ENCODE data around the gene RAB6A. TPM values are rescaled to one million over a fixed set of nuclear protein-coding genes. Genes with fewer than 3 reads are reported as not detected.
A peak's percentile ranks its signal among the peaks of the same experiment; 100 is the strongest.

Gene RAB6A
- total RNA-seq, 1 experiment from 2014 or later = 92.3 TPM

DNA sequence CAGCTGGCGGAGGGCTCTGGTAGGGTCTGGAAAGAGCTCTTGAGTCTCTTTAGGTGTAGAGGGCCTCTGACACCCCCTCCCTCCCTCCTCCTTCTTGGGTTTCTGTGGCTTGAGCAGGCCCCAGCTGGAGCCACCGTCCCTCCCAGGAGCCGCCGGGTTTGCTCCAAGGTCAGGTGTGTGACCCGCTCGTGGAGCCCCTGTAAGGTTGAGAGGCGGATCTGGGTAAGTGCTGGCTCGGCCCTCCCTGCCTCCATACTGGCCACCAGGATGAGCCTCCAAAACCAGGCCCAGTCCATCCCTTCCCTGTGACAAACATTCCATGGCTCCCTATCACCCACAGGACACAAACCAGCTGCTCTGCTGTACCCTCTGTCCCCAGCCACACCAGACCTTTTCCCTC is 105.2 kb downstream of the RAB6A start:
- no TSS peak for BruUV-seq (replicated peaks)
- H3K36me3 Mint-ChIP-seq (ENCODE audit: insufficient read depth, unreplicated experiment) = peaks cover 22% of the 10 kb centered on the region
- DNase-seq = no peak
- intact Hi-C loops (cut with micrococcal nuclease; ENCODE audit: unreplicated experiment) = no loop called here
- no peaks in the 10 kb centered on the region for H3K27me3 Mint-ChIP-seq (ENCODE audit: unreplicated experiment)
- H3K4me1 Mint-ChIP-seq (ENCODE audit: low read depth, unreplicated experiment) = peaks cover 57% of the 10 kb centered on the region
- H3K4me3 Mint-ChIP-seq (ENCODE audit: low read depth, unreplicated experiment) = no peak overlapping the region
- TF ChIP-seq, protein P1, sequence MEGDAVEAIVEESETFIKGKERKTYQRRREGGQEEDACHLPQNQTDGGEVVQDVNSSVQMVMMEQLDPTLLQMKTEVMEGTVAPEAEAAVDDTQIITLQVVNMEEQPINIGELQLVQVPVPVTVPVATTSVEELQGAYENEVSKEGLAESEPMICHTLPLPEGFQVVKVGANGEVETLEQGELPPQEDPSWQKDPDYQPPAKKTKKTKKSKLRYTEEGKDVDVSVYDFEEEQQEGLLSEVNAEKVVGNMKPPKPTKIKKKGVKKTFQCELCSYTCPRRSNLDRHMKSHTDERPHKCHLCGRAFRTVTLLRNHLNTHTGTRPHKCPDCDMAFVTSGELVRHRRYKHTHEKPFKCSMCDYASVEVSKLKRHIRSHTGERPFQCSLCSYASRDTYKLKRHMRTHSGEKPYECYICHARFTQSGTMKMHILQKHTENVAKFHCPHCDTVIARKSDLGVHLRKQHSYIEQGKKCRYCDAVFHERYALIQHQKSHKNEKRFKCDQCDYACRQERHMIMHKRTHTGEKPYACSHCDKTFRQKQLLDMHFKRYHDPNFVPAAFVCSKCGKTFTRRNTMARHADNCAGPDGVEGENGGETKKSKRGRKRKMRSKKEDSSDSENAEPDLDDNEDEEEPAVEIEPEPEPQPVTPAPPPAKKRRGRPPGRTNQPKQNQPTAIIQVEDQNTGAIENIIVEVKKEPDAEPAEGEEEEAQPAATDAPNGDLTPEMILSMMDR (IDR thresholded peaks at IDR 0.05; ENCODE audit: unreplicated experiment) = no peak
- CTCF ChIA-PET = interaction anchor here (1.5 kb wide), 1 partner anchor 30 kb away, joined by 3 read pairs; no protein-coding TSS in a partner anchor
- no peak overlapping the region for H3K27ac Mint-ChIP-seq (ENCODE audit: unreplicated experiment)
- no peaks in the 10 kb centered on the region for H3K9me3 Mint-ChIP-seq (ENCODE audit: low read depth, unreplicated experiment)

DNA sequence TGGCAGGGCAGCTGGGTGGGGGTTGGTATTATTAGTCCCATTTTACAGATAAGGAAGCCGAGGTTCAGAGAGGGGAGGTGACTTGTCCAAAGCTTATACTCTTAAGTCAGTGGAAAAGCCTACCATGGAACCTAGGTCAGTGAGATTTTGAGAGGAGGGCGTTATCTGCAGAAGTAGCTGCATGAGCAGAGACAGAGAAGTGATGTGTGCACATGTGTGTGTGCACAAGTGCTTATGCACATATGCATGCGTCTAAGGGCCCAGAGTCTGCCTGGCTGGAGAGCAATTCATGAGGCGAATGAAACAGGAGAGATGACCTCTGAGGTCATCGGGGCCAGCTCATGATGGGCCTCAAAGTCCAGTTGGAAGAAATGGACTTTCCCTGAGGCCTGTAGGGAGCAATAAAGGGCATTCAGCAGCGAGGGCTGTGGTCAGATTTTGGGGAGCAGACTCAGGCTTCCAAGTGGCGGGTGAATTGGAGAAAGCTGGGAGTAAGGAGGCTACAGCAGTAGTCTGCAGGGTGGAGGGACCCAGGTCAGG is 106.3 kb downstream of the RAB6A start:
- no TSS peak for BruUV-seq (replicated peaks)
- DNase-seq = no peak
- peaks cover 57% of the 10 kb centered on the region for H3K4me1 Mint-ChIP-seq (ENCODE audit: low read depth, unreplicated experiment)
- no peak overlapping the region for H3K4me3 Mint-ChIP-seq (ENCODE audit: low read depth, unreplicated experiment)
- peak overlapping the region; percentile 90 for H3K27ac Mint-ChIP-seq (ENCODE audit: unreplicated experiment)
- no peaks in the 10 kb centered on the region for H3K27me3 Mint-ChIP-seq (ENCODE audit: unreplicated experiment)
- peaks cover 17% of the 10 kb centered on the region for H3K36me3 Mint-ChIP-seq (ENCODE audit: insufficient read depth, unreplicated experiment)
- intact Hi-C loops (cut with micrococcal nuclease; ENCODE audit: unreplicated experiment) = no loop called here
- CTCF ChIA-PET = interaction anchor here (1.5 kb wide), 1 partner anchor 29 kb away, joined by 3 read pairs; no protein-coding TSS in a partner anchor
- no peaks in the 10 kb centered on the region for H3K9me3 Mint-ChIP-seq (ENCODE audit: low read depth, unreplicated experiment)
- TF ChIP-seq, protein P1 (IDR thresholded peaks at IDR 0.05; ENCODE audit: unreplicated experiment) = no peak

DNA sequence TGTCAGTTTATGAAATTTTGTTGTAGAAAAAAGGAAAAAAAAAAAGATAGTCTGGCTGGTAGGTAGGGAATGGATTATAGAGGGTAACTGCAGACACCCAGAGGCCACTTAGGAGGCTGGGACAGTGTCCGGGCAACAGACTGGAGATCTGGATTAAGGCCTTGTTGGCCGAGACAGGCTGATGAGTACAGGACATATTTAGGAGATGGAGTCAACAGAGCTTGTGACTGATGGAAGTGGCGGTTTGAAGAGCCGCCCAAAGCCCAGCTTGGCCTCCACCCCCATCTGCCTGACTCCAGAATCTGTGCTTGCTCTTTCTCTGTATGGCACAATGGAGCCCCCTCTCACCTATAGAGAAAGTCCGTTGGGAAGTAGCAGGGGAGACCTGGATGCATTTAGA is 106.9 kb downstream of the RAB6A start:
- Mint-ChIP-seq H3K4me3 (ENCODE audit: low read depth, unreplicated experiment) (no peak overlapping the region), H3K27me3 (ENCODE audit: unreplicated experiment) (no peaks in the 10 kb centered on the region), H3K36me3 (ENCODE audit: insufficient read depth, unreplicated experiment) (peaks cover 17% of the 10 kb centered on the region), H3K9me3 (ENCODE audit: low read depth, unreplicated experiment) (no peaks in the 10 kb centered on the region), H3K27ac (ENCODE audit: unreplicated experiment) (peak overlapping the region; percentile 90), H3K4me1 (ENCODE audit: low read depth, unreplicated experiment) (peaks cover 57% of the 10 kb centered on the region)
- intact Hi-C loops (cut with micrococcal nuclease; ENCODE audit: unreplicated experiment) = no loop called here
- TF ChIP-seq, protein P1 (IDR thresholded peaks at IDR 0.05; ENCODE audit: unreplicated experiment) = no peak
- DNase-seq = no peak
- no TSS peak for BruUV-seq (replicated peaks)
- CTCF ChIA-PET = no interaction called here

DNA sequence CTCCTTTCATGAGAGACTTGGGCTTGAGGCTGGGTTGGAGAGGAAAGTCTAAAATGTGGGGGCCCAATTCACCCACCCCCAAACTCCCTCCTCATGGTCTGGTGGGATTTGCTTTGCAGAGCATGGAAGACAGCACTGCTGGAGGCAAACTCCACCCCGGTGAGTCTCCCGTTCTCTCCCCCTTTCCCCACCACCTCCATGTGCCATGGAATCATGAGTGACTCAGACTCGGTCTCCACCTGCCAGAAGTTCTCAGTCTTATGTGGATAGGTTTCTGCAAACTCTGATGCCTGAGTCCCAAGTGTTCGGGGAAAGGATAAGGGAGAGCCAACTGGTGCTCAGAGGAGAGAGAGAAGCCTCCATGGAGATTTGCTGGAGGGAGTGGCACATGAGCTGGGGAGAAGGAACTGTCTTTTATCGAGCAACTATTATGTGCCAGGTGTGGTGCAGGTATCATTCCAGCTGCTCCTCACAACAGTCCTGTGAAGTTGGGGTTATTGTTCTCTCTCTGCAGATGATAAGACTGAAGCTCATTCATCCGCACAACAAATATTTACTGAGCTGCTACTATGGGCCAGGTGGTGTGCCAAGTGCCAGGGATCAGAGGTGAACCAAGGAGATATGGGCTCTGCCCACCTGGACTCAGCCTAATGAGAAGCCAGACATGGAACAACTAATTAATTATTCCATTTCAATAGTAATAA is 107.9 kb downstream of the RAB6A start:
- TF ChIP-seq, protein P1 (IDR thresholded peaks at IDR 0.05; ENCODE audit: unreplicated experiment) = no peak
- BruUV-seq (replicated peaks) = no TSS peak
- H3K27ac Mint-ChIP-seq (ENCODE audit: unreplicated experiment) = peak overlapping the region; percentile 90
- no peaks in the 10 kb centered on the region for H3K9me3 Mint-ChIP-seq (ENCODE audit: low read depth, unreplicated experiment)
- peaks cover 62% of the 10 kb centered on the region for H3K4me1 Mint-ChIP-seq (ENCODE audit: low read depth, unreplicated experiment)
- no peak for DNase-seq
- intact Hi-C loops (cut with micrococcal nuclease; ENCODE audit: unreplicated experiment) = no loop called here
- no peaks in the 10 kb centered on the region for H3K27me3 Mint-ChIP-seq (ENCODE audit: unreplicated experiment)
- CTCF ChIA-PET = interaction anchor here (0.9 to 1.1 kb wide), 2 partner anchors 9 to 27 kb away, joined by 3 to 6 read pairs; no protein-coding TSS in a partner anchor
- H3K36me3 Mint-ChIP-seq (ENCODE audit: insufficient read depth, unreplicated experiment) = peaks cover 17% of the 10 kb centered on the region
- peak overlapping the region; percentile 21 for H3K4me3 Mint-ChIP-seq (ENCODE audit: low read depth, unreplicated experiment)

Data from Calu3 (cell line).